ENCODE results near the gene STEAP1B.
"Not testable (repeated sequence)": the region's sequence is repeated elsewhere in the genome, so short reads cannot be mapped to it uniquely, and the experiment has no call there.

- not testable (repeated sequence) for TF ChIP-seq CTCF (IDR thresholded peaks at IDR 0.05; ENCODE audit: low read depth, low read length); MYC (IDR thresholded peaks at IDR 0.05; ENCODE audit: low read depth, low read length); POLR2A (IDR thresholded peaks at IDR 0.05; ENCODE audit: extremely low read depth, insufficient read length); MAX (IDR thresholded peaks at IDR 0.05; ENCODE audit: low read depth, low read length)
Measured at GRCh38 chr7:22528537-22528936, 28.5 kb upstream of the STEAP1B start.
